Neural progenitor cell (in vitro differentiated cells): ENCODE measurements around the gene LRP2BP. TPM values are rescaled to one million over a fixed set of nuclear protein-coding genes. Genes with fewer than 3 reads are reported as not detected.

Experiments used
- DNase-seq: peaks from one replicate; pipeline ENCODE4 v3.0.0-alpha.2; 2016; ENCODE audit warnings: low spot score
- H2AFZ ChIP-seq: fragments of 200-600 bp; sonication (generic); replicated peaks from 2 replicates; pipeline ENCODE4 v1.6.1; 2016; ENCODE audit warnings: antibody characterized with exemption
- H3F3A ChIP-seq: fragments of 200-600 bp; sonication (generic); 2 replicates; pipeline ENCODE4 v1.6.1; 2016; ENCODE audit warnings: antibody characterized with exemption, low read depth
- H3K27ac ChIP-seq: fragments of 200-600 bp; sonication (generic); 2 replicates; pipeline ENCODE4 v1.5.1; 2016; ENCODE audit warnings: mild to moderate bottlenecking
- H3K27me3 ChIP-seq: fragments of 200-600 bp; sonication (generic); 2 replicates; pipeline ENCODE4 v1.6.1; 2016; ENCODE audit warnings: mild to moderate bottlenecking, moderate library complexity
- H3K36me3 ChIP-seq: fragments of 200-600 bp; sonication (generic); 2 replicates; pipeline ENCODE4 v1.5.1; 2016
- H3K4me1 ChIP-seq: fragments of 200-600 bp; sonication (generic); 2 replicates; pipeline ENCODE4 v1.6.1; 2016; ENCODE audit warnings: mixed run types
- H3K4me2 ChIP-seq: fragments of 200-600 bp; sonication (generic); 2 replicates; pipeline ENCODE4 v1.6.1; 2016
- H3K4me3 ChIP-seq: fragments of 200-600 bp; sonication (generic); 2 replicates; pipeline ENCODE4 v1.5.1; 2016
- H3K79me2 ChIP-seq: fragments of 200-600 bp; sonication (generic); 2 replicates; pipeline ENCODE4 v1.6.1; 2016; ENCODE audit warnings: low read depth
- H3K9ac ChIP-seq: fragments of 200-600 bp; sonication (generic); 2 replicates; pipeline ENCODE4 v1.6.1; 2016
- H3K9me3 ChIP-seq: fragments of 200-600 bp; sonication (generic); 2 replicates; pipeline ENCODE4 v1.5.1; 2016; ENCODE audit warnings: low read depth
- H4K20me1 ChIP-seq: fragments of 200-600 bp; sonication (generic); 2 replicates; pipeline ENCODE4 v1.6.1; 2016; ENCODE audit warnings: low read depth
- H3K27ac Mint-ChIP-seq: 3 replicates; pipeline ENCODE4 v1.8.0; 2021; ENCODE audit warnings: mixed read lengths
- H3K27me3 Mint-ChIP-seq: 2 replicates; pipeline ENCODE4 v1.8.0; 2022; ENCODE audit warnings: low read depth, mild to moderate bottlenecking, inconsistent platforms, moderate library complexity, mixed read lengths; ENCODE audit not compliant: insufficient read depth
- H3K36me3 Mint-ChIP-seq: 3 replicates; pipeline ENCODE4 v1.8.0; 2021; ENCODE audit warnings: mixed read lengths
- H3K4me1 Mint-ChIP-seq: 3 replicates; pipeline ENCODE4 v1.8.0; 2021; ENCODE audit warnings: mixed read lengths
- H3K4me3 Mint-ChIP-seq: 3 replicates; pipeline ENCODE4 v1.8.0; 2021; ENCODE audit warnings: mild to moderate bottlenecking, moderate library complexity, mixed read lengths
- H3K9me3 Mint-ChIP-seq: 3 replicates; pipeline ENCODE4 v1.8.0; 2020; ENCODE audit warnings: mixed read lengths
- EZH2 ChIP-seq: fragments of 200-600 bp; sonication (generic); IDR thresholded peaks from 2 replicates; pipeline ENCODE4 v1.6.1; 2017; ENCODE audit warnings: antibody characterized with exemption, mild to moderate bottlenecking, moderate library complexity
- EZH2phosphoT487 ChIP-seq: fragments of 200-600 bp; sonication (generic); IDR thresholded peaks from 2 replicates; pipeline ENCODE4 v1.6.1; 2017; ENCODE audit warnings: antibody characterized with exemption
- total RNA-seq: library from RNA; depleted of rRNA; stranded (reverse); fragments of >200 nt; gene quantifications from 2 replicates; pipeline ENCODE4 v1.2.3, GENCODE V29; 2015; ENCODE audit warnings: low replicate concordance
- TF ChIP-seq, protein P1 (sequence below): fragments of 200-600 bp; sonication (generic); IDR thresholded peaks from 2 replicates; pipeline ENCODE4 v1.5.1; 2017; ENCODE audit warnings: antibody characterized with exemption, mild to moderate bottlenecking

The LRP2BP gene
- total RNA-seq, 1 donor from 2014 or later: 0.69 TPM

DNA sequence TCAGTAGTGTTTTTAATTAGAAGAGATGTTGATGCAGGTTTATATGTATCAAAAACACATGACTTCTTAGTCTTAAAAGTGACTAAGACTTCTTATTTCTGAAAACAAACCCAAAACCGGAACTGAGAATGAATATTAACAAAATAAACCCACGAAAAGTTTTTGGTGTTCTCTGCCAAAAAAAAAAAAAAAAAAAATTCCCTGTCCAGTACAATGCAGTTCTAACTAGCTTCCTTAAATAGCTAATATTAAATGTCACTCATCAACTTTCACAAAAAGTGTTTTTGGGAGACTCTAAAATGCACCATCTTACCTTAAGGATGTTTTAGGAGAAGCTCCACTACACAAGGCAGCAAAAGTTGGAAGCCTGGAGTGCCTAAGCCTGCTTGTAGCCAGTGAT is 2.9 kb upstream of the LRP2BP start:
- H3K4me3 ChIP-seq: no peak overlapping the region
- H3K27ac Mint-ChIP-seq: no peak overlapping the region
- DNase-seq: no peak
- TF ChIP-seq, protein P1, sequence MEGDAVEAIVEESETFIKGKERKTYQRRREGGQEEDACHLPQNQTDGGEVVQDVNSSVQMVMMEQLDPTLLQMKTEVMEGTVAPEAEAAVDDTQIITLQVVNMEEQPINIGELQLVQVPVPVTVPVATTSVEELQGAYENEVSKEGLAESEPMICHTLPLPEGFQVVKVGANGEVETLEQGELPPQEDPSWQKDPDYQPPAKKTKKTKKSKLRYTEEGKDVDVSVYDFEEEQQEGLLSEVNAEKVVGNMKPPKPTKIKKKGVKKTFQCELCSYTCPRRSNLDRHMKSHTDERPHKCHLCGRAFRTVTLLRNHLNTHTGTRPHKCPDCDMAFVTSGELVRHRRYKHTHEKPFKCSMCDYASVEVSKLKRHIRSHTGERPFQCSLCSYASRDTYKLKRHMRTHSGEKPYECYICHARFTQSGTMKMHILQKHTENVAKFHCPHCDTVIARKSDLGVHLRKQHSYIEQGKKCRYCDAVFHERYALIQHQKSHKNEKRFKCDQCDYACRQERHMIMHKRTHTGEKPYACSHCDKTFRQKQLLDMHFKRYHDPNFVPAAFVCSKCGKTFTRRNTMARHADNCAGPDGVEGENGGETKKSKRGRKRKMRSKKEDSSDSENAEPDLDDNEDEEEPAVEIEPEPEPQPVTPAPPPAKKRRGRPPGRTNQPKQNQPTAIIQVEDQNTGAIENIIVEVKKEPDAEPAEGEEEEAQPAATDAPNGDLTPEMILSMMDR: no peak
- no peak for TF ChIP-seq EZH2
- TF ChIP-seq EZH2phosphoT487: no peak
- peaks cover 9% of the 10 kb centered on the region for H3K36me3 ChIP-seq
- no peak overlapping the region for H3K27ac ChIP-seq
- peaks cover 5% of the 10 kb centered on the region for H3K27me3 Mint-ChIP-seq
- peaks cover 38% of the 10 kb centered on the region for H3F3A ChIP-seq
- no peaks in the 10 kb centered on the region for H3K9me3 Mint-ChIP-seq
- H2AFZ ChIP-seq: no peak overlapping the region
- no peaks in the 10 kb centered on the region for H3K79me2 ChIP-seq
- peaks cover 10% of the 10 kb centered on the region for H3K36me3 Mint-ChIP-seq
- peaks cover 22% of the 10 kb centered on the region for H3K4me1 Mint-ChIP-seq
- H3K9me3 ChIP-seq: no peaks in the 10 kb centered on the region
- H3K4me2 ChIP-seq: no peak overlapping the region
- no peaks in the 10 kb centered on the region for H4K20me1 ChIP-seq
- H3K27me3 ChIP-seq: peaks cover 12% of the 10 kb centered on the region
- H3K9ac ChIP-seq: no peak overlapping the region
- H3K4me1 ChIP-seq: peaks cover 12% of the 10 kb centered on the region
- H3K4me3 Mint-ChIP-seq: peak overlapping the region; percentile 33

DNA sequence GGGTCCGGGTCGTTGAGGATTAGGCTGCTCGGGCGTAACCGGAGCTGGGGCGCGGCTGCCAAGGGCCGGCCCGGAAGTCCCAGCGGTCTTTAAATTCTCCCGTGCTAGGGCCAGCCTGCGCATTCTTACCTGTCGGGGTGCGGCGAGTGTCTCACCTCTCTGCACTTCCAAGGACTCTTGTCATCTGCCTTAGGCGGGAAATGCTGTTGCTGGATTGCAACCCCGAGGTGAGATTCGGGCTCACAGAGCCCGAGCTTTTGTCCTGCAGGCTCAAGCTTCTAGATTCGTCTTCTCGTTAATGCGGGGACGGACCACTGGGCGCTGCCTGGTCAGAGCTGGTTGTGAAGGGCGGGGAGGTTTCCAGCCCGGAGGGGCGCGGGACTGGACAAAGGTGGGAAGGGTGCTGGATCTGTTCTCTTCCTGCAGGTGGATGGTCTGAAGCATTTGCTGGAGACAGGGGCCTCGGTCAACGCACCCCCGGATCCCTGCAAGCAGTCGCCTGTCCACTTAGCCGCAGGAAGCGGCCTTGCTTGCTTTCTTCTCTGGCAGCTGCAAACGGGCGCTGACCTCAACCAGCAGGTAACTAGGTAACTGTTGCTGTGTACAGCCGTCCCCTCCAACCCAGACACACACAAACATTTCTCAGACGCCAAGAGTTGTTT is 1.1 kb upstream of the LRP2BP start, which contains the start of gene ANKRD37:
TSS of gene ANKRD37 (plus strand) at position 118 of the 662 bp plus-strand sequence. CDS start at position 201, 83 bp downstream.
- no peaks in the 10 kb centered on the region for H3K9me3 ChIP-seq
- Mint-ChIP-seq H3K4me3 (peak within 1 kb of the TSS; percentile 88), H3K36me3 (peaks cover 7% of the 10 kb centered on the region), H3K9me3 (peaks cover 3% of the 10 kb centered on the region), H3K4me1 (peaks cover 22% of the 10 kb centered on the region), H3K27me3 (peaks cover 5% of the 10 kb centered on the region), H3K27ac (peak within 1 kb of the TSS; percentile 98)
- H3K36me3 ChIP-seq: peaks cover 9% of the 10 kb centered on the region
- H4K20me1 ChIP-seq: no peaks in the 10 kb centered on the region
- H2AFZ ChIP-seq: peak within 1 kb of the TSS; percentile 65
- H3F3A ChIP-seq: peaks cover 38% of the 10 kb centered on the region
- TF ChIP-seq, protein P1: no peak
- TF ChIP-seq EZH2phosphoT487: no peak
- TF ChIP-seq EZH2: no peak
- peak within 1 kb of the TSS; percentile 80 for H3K4me2 ChIP-seq
- H3K9ac ChIP-seq: no peak within 1 kb of the TSS
- H3K4me1 ChIP-seq: peaks cover 12% of the 10 kb centered on the region
- peak within 1 kb of the TSS; percentile 73 for H3K27ac ChIP-seq
- H3K79me2 ChIP-seq: no peaks in the 10 kb centered on the region
- no peak for DNase-seq
- peaks cover 12% of the 10 kb centered on the region for H3K27me3 ChIP-seq
- H3K4me3 ChIP-seq: peak within 1 kb of the TSS; percentile 44

DNA sequence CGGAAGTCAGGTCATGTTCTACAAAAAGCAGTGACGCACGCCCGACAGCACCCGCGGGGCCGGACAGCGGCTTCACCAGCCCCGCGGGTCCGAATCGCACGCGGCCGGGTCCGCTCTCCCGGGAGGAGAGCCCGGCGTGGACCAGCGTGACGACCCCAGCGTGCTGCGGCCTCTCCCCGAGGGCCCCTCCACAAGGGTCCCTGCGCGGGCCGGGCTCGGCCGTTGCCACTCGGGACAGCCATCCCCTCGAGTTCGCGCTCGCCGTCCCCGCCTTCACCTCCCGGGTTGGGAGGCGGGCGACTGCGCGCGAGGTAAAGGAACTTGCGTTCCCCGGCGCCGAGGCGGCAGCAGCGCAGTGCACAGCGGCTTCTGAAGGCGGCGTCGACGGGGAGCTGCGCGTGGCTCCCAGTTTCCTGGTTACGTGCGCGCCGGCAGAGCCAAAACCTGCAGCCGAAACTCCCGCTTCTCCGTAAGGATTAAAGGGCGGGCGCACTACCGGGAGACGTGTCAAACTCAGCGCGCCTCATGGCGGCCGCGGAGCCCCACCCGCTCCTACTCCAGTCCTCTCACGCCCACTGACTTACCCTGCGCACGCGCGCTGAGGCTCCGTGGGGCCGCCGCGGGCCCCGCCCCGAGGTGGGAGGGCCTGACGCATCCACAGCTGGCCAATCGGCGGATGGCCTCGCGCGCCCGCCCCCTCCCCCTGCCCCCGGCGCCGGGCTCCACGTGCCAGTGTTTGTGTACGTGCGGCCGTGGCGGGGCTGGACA is 416 bp upstream of the LRP2BP start:
- Histone ChIP-seq H3K79me2 (no peaks in the 10 kb centered on the region), H2AFZ (peak overlapping the region; percentile 65), H3K27ac (no peak overlapping the region), H3K36me3 (peaks cover 9% of the 10 kb centered on the region), H3K4me2 (peak overlapping the region; percentile 80), H3K4me3 (peak overlapping the region; percentile 44), H3K9ac (no peak overlapping the region), H3F3A (peaks cover 38% of the 10 kb centered on the region), H3K9me3 (no peaks in the 10 kb centered on the region), H4K20me1 (no peaks in the 10 kb centered on the region), H3K4me1 (peaks cover 12% of the 10 kb centered on the region), H3K27me3 (peaks cover 12% of the 10 kb centered on the region)
- Mint-ChIP-seq H3K4me3 (peak overlapping the region; percentile 88), H3K36me3 (peaks cover 5% of the 10 kb centered on the region), H3K27me3 (peaks cover 5% of the 10 kb centered on the region), H3K27ac (peak overlapping the region; percentile 98), H3K9me3 (peaks cover 4% of the 10 kb centered on the region), H3K4me1 (peaks cover 22% of the 10 kb centered on the region)
- TF ChIP-seq EZH2phosphoT487 (no peak), EZH2 (peak; percentile 52)
- TF ChIP-seq, protein P1: no peak
- DNase-seq: peak; percentile 98
